Measurements from ENCODE around the gene ZNF23. TPM values are rescaled to one million over a fixed set of nuclear protein-coding genes. Genes with fewer than 3 reads are reported as not detected.
A peak's percentile ranks its signal among the peaks of the same experiment; 100 is the strongest.

ZNF23 gene
- total RNA-seq, 1 experiment from 2014 or later, result 12.1 TPM

DNA sequence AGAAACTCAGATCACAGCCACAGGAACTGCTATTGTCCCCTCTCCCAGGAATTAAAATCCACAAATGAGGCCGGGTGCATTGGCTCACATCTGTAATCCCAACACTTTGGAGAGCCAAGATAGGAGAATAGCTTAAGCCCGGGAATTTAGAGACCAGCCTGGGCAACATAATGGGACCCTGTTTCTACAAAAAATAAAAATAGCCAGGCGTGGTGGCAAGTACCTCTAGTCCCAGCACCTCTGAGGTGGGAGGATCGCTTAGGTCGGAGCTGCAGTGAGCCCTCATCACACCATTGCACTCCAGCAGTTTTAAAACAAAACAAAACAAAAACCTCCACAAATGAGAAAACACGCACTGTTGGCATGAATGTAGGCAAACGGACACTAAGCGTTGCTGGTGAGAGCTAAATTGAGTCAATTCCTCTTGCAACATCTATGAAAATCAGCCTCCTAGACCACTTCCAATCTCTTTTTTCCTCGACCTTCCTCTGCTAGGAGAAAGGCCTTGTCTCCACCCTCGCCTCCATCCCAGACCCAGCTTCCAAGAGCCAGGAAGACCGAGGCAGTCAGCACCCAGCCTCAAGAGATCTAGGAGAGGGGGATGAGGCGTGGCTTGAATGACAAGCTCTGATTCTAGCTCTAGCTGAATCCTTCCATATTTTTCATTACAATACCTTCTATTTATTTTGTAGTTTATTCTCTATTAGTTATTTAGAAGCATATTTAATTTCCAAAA lies 35.0 kb downstream of the ZNF23 start:
- no peak for DNase-seq (ENCODE audit: low read depth)

DNA sequence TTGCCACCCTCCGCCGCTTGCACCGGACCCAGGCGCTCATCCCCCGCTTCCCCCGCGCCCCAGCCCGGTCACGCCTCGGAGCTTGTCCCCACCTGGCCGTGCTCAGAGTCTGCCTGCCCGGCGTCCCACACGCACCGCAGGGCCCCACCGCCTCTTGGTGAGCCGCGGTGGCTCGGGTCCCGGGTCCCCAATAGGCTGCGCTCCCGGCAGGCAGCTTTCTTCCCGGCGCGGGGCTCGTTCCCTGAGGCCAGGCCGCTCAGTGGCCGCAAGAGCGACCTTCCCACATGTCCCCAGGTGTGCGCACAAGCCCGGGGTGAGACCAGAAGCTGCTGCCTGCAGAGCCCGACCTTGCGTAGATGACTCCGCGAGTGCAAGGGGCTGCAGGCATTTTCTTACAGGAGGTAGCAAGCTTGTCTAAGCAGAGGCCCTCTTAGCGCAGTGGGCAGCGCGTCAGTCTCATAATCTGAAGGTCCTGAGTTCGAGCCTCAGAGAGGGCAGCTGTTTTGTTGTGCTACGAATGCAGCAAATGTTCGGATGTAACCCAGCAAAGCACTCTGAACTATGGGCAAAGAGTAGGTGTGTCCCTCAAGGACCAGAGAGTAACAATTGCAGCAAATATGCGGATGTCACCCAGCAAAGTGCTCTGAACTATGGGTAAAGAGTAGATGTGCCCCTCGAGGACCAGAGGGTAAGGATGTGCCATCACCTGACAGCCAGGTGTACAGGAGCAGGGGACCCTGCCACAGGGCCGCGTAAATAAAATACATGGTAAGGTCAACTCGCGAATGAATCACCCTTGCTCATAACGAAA lies 35.8 kb downstream of the ZNF23 start:
- peak; percentile 75 for DNase-seq (ENCODE audit: low read depth)

DNA sequence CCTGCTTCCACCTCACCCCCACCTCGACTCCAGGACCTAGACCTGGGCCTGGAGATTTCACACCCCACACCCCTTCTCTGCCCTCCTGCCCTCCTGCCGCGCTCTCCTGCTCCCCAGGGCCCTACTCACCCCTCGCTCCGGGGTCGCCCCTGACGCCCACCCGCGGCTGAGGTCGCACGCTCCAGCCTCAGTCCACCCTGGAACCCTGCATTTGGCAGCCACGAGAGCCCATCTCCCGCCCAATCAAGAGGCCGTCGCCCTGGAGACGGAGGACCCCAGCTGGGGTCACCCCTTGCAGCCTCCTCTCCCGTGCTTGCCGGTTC lies 36.3 kb downstream of the ZNF23 start:
- no peak for DNase-seq (ENCODE audit: low read depth)

DNA sequence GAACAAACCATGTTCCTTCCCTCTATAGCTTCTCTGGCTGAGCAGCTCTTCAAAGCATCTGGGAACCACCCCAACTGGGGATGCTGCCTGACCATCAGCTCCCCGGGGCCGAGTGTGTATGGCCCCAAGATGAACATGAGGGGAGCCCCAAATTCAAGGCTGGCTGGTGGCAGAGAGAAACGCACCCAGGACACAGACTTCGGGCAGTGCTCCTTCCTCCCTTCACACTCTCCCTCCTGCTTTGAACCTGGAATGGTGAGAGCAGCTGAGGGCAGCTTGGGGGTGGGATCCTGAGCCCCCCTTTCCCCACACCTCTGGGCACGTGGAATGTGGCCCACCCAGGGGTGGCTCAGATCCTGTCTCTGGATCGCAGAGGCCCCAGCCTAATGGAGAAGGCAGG lies 37.4 kb downstream of the ZNF23 start:
- no peak for DNase-seq (ENCODE audit: low read depth)

DNA sequence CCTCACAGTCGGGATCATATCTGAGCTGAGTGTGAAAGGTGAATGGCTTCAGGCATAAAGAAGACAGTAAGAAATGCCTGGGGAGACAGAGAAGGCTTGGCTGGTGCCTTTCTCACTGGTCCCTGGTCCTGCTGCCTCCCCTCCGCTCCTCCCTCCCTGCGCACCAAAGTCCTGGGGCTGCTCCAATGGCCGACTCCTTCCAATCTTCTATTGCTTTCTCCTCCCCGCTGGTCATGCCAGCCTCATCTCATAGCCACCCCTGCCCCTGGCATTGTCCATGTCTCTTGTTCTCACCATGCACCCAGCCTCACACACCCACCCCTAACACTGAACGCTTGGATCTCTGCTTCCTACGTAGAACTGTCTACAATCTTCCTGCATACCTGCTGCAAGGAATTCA lies 38.2 kb downstream of the ZNF23 start:
- DNase-seq (ENCODE audit: low read depth), result no peak

DNA sequence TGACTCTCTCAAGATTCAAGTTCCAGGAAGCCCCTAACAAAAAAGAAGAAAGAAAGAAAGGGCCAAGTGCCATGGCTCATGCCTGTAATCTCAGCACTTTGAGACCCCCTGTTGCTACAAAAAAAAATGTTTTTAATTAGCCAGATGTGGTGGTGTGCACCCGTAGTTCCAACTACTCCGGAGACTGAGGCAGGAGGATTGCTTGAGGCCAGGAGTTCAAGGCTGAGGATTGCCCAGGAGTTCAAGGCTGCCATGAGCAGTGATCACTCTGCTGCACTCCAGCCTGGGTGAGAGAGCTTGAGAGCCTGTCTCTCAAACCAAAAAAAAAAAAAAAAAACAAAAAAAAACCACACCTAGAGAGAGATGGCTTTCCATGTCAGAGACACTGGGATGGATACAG lies 39.0 kb downstream of the ZNF23 start:
- DNase-seq (ENCODE audit: low read depth), result no peak

DNA sequence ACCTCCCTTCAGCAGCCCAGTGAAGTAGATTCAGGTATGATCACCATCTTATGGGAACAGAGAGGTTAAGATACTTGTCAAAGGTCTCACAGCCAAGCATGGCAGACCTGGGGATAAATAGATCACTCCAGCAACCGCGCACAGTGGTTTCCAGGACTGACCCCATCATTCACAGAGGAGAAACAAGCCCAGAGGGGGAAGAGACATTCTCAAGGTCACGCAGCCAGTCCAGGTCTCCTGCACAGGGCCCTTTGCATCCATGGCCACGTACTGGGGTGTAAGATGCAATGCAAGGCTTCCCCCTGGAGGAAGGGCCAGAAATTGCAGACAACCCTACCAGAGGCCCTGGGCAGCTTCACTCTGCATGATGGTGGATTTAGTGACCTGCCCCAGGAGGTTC lies 40.1 kb downstream of the ZNF23 start:
- DNase-seq (ENCODE audit: low read depth), result peak; percentile 2

DNA sequence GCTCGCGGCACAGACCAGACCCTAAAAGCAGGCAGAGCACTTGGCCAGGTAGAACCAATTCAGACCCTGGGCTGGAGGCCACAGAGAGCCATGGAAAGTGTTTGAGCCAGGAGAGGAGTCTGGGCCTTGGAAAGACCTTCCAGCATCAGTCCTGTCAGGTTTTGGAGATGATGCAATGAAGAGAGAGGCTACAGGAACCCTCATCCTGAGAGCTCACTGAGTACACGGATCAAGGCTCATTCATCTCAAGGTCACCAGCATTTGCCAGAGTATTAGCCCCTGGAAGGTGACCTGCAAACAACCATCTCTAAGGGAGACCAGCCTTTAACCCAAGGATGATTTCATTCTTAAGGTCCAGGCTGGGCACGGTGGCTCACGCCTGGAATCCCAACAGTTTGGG lies 48.0 kb downstream of the ZNF23 start:
- DNase-seq (ENCODE audit: low read depth), result no peak

DNA sequence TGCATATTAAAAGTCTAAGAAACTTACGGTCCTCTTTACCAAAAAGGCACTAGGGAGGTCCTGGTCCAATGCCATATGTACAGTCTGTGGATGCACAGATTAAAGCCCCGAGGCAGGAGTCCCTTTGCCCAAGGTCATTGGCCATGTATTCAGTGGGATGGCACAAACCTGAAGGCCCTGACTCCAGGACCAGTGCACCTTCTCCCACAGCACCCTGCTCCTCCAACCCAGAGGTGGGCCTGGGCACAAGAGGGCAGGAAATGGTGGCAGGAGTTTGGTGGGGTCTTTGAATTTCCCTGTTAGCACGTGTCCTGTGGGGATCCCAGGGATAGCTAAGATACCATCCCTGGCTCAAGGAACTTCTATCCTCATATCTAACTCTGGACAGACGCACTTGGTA lies 48.7 kb downstream of the ZNF23 start:
- no peak for DNase-seq (ENCODE audit: low read depth)

DNA sequence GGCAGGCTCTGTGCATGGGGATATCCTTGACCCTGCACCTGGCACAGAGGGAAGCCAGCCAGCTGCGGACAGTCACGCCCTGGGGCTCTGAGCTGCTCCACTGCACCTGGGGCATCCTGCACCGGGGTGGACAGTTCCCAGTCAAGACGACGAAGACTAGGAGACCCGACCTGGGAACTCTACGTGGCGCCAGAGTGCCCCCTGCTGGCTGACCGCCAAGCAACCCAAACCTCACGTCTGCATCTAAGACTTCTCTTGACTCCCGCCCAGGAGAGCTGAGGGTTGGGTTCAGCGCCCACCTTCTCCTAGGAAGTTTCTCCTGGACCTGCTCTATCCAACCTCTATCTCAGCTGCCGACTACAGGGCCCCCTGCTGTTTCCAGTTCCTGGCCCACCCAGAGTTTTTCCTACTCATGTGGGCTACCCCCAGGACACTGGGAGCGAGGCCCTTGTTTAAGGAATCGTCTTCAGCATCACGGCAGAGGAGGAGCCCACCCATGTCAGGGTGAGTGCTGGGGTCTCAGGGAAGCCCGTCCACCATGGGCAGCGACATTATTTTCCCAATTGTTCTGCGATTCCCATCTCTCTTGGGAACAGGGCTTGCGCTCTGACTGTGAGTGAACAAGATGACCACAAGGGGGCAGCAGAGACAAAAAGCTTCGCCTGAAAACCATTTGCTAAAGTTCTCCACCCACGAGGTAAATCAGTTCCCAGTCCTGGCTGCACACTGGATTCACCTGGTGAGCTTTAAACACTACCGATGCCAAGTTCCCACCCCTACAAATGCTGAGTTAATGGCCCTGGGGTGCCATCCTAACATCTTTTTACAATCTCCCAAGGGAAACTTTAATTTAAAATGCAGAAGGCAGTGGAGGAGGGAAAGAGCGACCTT lies 49.5 kb downstream of the ZNF23 start:
- peak; percentile 59 for DNase-seq (ENCODE audit: low read depth)

DNA sequence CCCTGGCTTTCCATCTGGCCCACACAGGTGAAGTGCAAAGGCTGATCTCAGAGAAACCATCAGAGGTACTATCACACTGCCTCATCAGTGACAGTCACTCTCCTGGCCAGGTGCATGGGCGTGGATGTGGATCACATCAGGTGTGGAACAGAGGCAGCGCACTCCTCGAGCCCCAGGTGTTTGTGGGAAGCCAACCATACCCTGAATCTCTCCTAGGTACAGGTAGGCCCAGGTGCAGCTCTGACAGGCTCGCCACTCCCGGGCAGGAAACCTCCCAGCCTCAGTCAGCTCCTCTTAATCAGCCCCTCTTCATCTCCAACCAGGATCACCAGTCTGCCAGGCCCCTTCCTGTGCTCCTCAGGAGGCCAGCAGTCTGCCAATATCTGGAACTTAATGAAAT lies 51.9 kb downstream of the ZNF23 start:
- DNase-seq (ENCODE audit: low read depth), result no peak

DNA sequence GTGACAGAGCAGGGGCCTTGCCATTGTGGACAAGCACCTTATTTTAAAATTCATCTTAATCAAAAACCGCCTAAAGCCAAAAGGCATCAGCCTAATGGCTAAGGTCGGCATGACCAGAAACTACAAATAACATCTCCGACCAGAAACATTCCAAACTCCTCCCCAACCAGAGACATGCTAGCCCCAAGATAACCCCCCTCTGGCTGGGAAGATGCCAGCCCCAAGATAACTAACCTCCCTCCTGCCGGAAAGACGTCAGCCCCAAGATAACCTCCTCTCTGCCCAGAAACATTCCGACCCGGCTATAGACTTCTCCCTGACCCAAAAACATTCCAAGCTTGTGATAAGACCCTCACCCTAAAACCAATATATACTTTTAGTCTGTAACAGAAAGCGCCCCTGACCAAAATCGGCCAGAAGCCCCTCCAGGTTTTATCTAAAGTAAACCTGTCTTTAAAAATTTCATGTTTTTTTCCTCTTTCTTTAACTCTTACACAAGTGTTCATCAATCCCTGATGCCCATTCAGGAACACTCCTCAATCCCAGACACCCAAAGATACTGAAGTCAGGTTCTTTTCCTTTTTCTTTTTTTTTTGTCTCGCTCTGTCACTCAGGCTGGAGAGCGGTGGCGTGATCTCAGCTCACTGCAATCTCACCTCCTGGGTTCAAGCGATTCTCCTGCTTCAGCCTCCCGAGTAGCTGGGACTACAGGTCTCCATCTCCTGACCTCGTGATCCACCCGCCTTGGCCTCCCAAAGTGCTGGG lies 52.9 kb downstream of the ZNF23 start:
- no peak for DNase-seq (ENCODE audit: low read depth)

DNA sequence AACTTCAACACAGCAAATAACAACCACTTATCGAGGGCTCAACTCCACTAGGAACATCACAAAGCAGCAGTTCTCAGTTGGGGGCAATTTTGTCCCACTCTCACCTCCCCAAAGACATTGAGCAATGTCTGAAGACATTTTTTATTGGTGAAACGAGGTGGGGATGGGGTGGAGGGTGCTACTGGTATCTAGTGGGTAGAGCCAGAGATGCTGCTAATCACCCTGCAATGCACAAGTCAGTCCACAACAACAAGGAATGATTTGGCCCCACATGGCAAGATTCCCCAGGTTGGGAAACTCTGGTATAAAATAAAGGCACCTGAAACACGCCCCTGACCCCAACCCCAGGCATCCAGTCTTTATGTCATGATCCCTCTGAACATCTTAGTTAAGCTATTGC lies 53.5 kb downstream of the ZNF23 start:
- DNase-seq (ENCODE audit: low read depth), result no peak

DNA sequence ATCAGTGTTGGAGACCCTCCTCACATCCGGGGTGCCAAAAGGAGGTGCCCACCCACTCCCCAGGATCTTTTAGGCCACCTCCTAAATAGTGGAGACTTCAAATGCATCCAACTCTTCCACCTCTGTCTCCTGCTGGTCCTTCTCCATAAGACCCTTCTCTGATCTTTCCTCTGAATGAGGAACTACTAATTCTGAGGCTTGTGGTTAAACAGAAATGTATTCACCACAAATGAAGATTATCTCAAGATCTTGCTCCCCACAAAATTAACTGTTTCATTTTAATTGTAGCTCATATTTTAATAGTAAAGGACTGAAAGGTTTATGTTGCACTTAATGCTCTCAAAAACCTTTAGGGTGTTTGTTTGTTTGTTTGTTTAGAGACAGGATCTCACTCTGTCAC lies 54.3 kb downstream of the ZNF23 start:
- no peak for DNase-seq (ENCODE audit: low read depth)

DNA sequence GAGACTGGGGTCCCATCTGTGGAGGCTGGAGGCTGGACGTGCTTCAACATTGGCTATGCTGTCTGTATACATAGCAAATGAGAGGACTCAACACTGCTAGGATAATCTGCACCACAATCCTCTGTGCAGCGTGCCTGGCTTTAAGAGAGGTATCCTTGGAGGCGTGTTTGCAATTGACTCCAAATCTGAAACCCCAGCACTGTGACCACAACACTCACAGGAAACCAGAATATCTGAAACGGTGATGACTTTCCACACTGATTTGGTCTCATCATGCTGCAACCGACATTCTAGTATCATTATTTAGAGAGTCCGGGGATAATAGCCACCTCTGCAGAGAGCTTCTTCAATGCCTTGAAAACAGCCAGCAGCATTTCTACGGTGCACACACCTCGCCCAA lies 55.3 kb downstream of the ZNF23 start:
- DNase-seq (ENCODE audit: low read depth), result no peak

DNA sequence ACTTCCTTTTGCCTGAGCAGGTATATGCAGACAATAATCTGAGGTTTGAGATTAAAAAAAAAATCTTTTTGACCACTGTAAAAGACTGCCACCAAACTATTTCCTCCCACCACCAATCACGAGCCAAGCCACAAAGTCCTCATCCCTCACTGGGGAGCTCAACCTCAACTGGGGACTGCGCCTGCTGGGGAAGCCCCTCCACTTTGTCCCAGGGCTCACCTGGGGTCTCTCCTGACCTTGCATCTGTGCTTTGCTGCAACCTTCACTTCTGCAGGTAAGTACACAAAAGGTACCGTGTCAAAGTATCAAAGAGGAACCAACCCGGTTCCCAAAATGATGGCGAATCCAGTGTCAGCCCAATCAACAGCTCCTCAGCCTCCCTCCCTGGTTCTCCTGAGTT lies 55.7 kb downstream of the ZNF23 start:
- no peak for DNase-seq (ENCODE audit: low read depth)

DNA sequence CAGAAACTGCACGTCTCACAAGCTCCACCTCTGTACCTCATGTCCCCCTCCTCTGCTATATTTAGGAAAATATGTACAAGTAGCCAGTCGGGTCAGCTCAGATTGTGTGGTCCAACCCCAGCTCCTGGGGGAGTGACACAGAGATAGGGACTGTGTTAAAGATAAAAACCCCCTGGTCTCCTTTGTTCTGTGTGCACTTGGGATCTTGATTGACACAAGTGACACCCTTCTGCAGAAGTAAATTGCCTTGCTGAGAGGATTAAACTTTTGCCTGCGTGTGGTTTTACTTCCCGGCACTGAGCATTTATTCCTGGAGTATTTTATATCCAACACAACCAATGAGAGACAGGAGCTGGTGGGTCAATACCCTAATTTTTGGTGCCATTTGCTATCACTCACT lies 57.7 kb downstream of the ZNF23 start:
- no peak for DNase-seq (ENCODE audit: low read depth)

DNA sequence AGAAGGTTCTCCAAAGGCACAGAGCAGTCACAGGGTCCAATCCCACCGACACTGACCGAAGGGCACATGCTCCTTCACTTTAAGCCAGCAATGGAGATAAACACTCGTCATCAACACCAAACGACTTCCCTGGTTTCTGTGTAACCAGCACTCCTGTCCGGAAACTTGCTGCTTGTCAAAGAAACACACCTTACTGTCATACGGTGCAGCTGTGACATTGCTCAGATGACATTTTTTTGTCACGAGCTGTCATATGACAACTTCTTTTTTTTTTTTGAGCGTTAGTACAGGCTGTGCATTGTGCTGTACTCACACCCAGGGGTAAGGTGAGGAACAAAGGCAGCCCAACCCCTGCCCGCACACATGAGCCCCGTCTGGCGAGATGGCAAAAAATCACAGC lies 59.4 kb downstream of the ZNF23 start:
- DNase-seq (ENCODE audit: low read depth), result no peak

DNA sequence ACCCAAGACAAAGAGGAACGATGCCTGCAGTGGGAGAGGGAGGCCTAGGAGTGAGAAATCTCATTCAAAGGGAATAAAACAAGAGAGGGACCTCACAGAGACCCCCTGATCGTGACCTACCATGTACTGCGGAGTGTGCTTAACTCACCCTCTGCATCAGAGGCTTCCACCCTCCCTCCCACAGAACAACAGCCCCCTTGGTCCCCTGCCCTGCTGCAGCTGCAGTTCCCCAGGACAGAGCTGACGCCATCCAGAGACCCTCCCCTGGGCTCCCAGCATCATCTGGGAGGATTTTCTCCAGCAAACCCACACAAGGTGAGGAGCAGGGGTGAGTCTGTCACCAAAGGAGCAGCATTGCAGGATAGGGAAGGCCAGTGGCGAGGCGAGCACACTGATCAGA lies 60.0 kb downstream of the ZNF23 start:
- no peak for DNase-seq (ENCODE audit: low read depth)

DNA sequence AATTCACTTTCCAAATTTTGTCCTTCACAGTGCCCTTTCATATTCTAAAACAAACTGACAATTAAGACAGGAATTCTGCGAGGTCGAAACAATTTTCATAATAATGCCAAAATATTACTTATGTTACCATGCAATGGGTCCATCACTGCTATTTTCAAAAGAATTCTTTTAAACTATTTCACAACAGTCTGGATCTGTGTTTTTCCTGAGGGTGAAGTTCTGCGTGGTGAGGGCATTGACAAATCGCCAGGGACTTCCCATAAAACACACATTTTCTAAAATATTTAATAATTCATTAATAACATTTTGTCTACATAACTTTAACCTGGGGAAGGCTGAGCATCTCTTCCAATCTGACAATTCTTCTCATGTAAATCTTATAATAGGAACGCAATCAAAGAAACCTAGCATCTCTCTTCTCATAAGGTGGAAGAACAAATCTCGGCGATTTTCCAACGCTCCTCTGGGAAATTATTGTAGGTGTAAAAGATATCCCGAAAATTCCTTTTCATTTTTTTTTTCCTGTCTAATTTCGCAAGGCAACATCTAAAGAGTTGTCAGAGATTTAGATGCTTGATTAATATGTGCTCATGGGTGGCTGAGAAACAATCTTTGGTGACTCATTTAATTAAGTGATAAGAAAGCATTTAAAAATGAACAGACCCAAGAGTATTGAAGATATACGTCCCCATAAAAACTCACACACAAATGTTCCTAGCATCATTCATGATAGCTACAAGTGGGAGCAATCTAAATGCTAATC lies 62.1 kb downstream of the ZNF23 start:
- DNase-seq (ENCODE audit: low read depth), result no peak

Data from LHCN-M2 (cell line).